Activated CD4-positive, alpha-beta T cell treated with anti-CD3 and anti-CD28 coated beads for 36 hours (primary cell): ENCODE data around the gene EGR1. TPM values are rescaled to one million over a fixed set of nuclear protein-coding genes. Genes with fewer than 3 reads are reported as not detected.
"Not testable (repeated sequence)": the region's sequence is repeated elsewhere in the genome, so short reads cannot be mapped to it uniquely, and the experiment has no call there.

Experiments
- ATAC-seq: fragments of 200-7000 bp; cut with Tn5 transposase; one replicate; pipeline ENCODE4 v1.10.0; 2021; ENCODE audit warnings: mild to moderate bottlenecking, moderate library complexity
- CTCF ChIA-PET: fragments of 350-600 bp; sonication (Branson Sonifier 250); formaldehyde crosslinking; loops from one replicate; lab custom pipeline; 2021; ENCODE audit warnings: antibody characterized with exemption; lab: Charles Lee
- POLR2A ChIA-PET: fragments of 350-600 bp; sonication (Branson Sonifier 250); formaldehyde crosslinking; loops from one replicate; lab custom pipeline; 2021; ENCODE audit warnings: antibody characterized with exemption, inconsistent platforms; lab: Charles Lee
- DNase-seq: peaks from one replicate; pipeline ENCODE4 v3.0.0-alpha.2; 2020
- H3K27ac Mint-ChIP-seq: one replicate; pipeline ENCODE4 v1.8.0; 2021; ENCODE audit warnings: mixed read lengths
- H3K27me3 Mint-ChIP-seq: one replicate; pipeline ENCODE4 v1.8.0; 2021; ENCODE audit warnings: mixed read lengths
- H3K36me3 Mint-ChIP-seq: one replicate; pipeline ENCODE4 v1.8.0; 2021; ENCODE audit warnings: low read depth, mixed read lengths
- H3K4me1 Mint-ChIP-seq: one replicate; pipeline ENCODE4 v1.8.0; 2021; ENCODE audit warnings: mixed read lengths
- H3K4me3 Mint-ChIP-seq: one replicate; pipeline ENCODE4 v1.8.0; 2021; ENCODE audit warnings: mild to moderate bottlenecking, moderate library complexity, mixed read lengths
- H3K9me3 Mint-ChIP-seq: one replicate; pipeline ENCODE4 v1.8.0; 2021; ENCODE audit warnings: low read depth, mixed read lengths
- intact Hi-C, 2 experiments: fragments of 100-400 bp; cut with DNase I in 1 of 2; cut with micrococcal nuclease in 1 of 2; formaldehyde crosslinking; loops; one replicate each; pipeline versions ENCODE4 v1.14.2 to v1.15.1; 2022 to 2024; cut with DNase I, micrococcal nuclease
- total RNA-seq, 2 experiments: library from RNA; stranded (reverse); gene quantifications; one replicate each; pipeline ENCODE4 v1.2.3, GENCODE V29; 2021

EGR1 gene
- total RNA-seq, 2 experiments from 2014 or later: 45.3 to 48.8 TPM

DNA sequence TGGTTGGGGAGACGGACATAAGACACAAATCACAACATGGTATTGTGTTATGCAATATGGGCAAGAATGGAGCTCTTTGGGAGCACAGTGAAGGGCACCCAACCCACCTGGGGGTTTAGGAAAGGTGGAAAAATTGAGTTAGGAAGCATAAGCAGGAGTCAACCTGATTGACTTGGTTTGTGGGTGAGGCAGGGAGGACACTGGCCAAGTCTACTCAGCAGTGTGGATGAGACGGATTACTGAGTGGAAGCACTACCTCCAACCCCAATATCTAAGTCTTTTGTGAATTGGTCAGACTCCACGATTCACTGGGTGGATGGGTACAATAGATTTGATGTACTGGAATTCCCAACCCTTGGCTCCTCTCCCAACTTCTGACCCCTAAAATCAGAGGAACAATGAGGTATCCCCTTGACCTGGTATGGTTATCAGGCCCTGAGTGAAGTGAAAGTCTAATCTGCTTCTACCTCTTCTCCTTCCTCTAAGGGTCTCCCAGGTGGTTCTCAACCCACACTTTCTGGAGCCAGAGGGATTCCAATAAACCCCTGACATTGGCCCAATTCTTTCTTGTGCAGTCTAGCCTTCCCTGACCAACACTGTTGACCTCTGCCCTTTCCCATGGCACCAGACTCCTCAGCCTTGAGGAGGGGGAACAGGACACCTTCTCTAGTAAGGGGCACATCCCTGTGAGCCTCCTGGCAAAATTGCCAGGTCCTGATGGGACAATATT is 5.2 kb downstream of the EGR1 start:
- intact Hi-C loops: no loop called here
- H3K27ac Mint-ChIP-seq: no peak overlapping the region
- H3K4me3 Mint-ChIP-seq: no peak overlapping the region
- ATAC-seq (no peak), DNase-seq (no peak)
- H3K9me3 Mint-ChIP-seq: no peaks in the 10 kb centered on the region
- ChIA-PET POLR2A (interaction anchor here (0.6 kb wide), 1 partner anchor 33 kb away, joined by 3 read pairs; no protein-coding TSS in a partner anchor), CTCF (interaction anchor here (1.1 to 1.5 kb wide), 3 partner anchors 20 to 31 kb away, joined by 3 read pairs; partner anchors contain the start of gene REEP2)
- H3K4me1 Mint-ChIP-seq: peaks cover 25% of the 10 kb centered on the region
- peaks cover 27% of the 10 kb centered on the region for H3K36me3 Mint-ChIP-seq
- no peaks in the 10 kb centered on the region for H3K27me3 Mint-ChIP-seq

GRCh38 chr5:138471052-138471361 is 5.7 kb downstream of the EGR1 start:
- Mint-ChIP-seq H3K4me1 (peaks cover 25% of the 10 kb centered on the region), H3K4me3 (no peak overlapping the region), H3K27me3 (no peaks in the 10 kb centered on the region), H3K27ac (no peak overlapping the region), H3K9me3 (no peaks in the 10 kb centered on the region), H3K36me3 (peaks cover 26% of the 10 kb centered on the region)
- DNase-seq: no peak
- CTCF ChIA-PET: interaction anchor here (1.1 to 1.5 kb wide), 3 partner anchors 19 to 32 kb away, joined by 3 read pairs; partner anchors contain the start of gene REEP2
- POLR2A ChIA-PET: interaction anchor here (0.6 kb wide), 1 partner anchor 32 kb away, joined by 3 read pairs; no protein-coding TSS in a partner anchor
- intact Hi-C loops: no loop called here
- ATAC-seq: no peak

- CTCF ChIA-PET: interaction anchor here (1.1 to 1.5 kb wide), 2 partner anchors 23 to 24 kb away, joined by 3 read pairs; no protein-coding TSS in a partner anchor
Observed at GRCh38 chr5:138472353-138472752, 7.1 kb downstream of the EGR1 start.

GRCh38 chr5:138473151-138473550 is 7.9 kb downstream of the EGR1 start:
- CTCF ChIA-PET: interaction anchor here (0.7 kb wide), 1 partner anchor 25 kb away, joined by 3 read pairs; no protein-coding TSS in a partner anchor
- H3K27ac Mint-ChIP-seq, H3K27me3 Mint-ChIP-seq, POLR2A ChIA-PET, H3K4me3 Mint-ChIP-seq, ATAC-seq, H3K4me1 Mint-ChIP-seq, DNase-seq, H3K9me3 Mint-ChIP-seq, intact Hi-C loops, H3K36me3 Mint-ChIP-seq: not testable (repeated sequence)

More at GRCh38 chr5:138472353-138472752, 7.1 kb downstream of the EGR1 start:
- intact Hi-C loops: no loop called here
- Mint-ChIP-seq H3K9me3 (no peaks in the 10 kb centered on the region), H3K27ac (no peak overlapping the region), H3K4me1 (peaks cover 15% of the 10 kb centered on the region), H3K36me3 (peaks cover 14% of the 10 kb centered on the region), H3K4me3 (no peak overlapping the region), H3K27me3 (no peaks in the 10 kb centered on the region)
- POLR2A ChIA-PET: no interaction called here
- ATAC-seq (no peak), DNase-seq (no peak)

- ChIA-PET CTCF (interaction anchor here (0.6 to 1.0 kb wide), 2 partner anchors 22 to 27 kb away, joined by 3 to 4 read pairs; no protein-coding TSS in a partner anchor), POLR2A (no interaction called here)
- H3K36me3 Mint-ChIP-seq: no peaks in the 10 kb centered on the region
- intact Hi-C loops: no loop called here
- no peak overlapping the region for H3K4me3 Mint-ChIP-seq
- DNase-seq (no peak), ATAC-seq (no peak)
- H3K4me1 Mint-ChIP-seq: no peaks in the 10 kb centered on the region
- no peak overlapping the region for H3K27ac Mint-ChIP-seq
- no peaks in the 10 kb centered on the region for H3K27me3 Mint-ChIP-seq
- no peaks in the 10 kb centered on the region for H3K9me3 Mint-ChIP-seq
Observed at GRCh38 chr5:138476918-138477317, 11.6 kb downstream of the EGR1 start.

GRCh38 chr5:138482638-138483037 is 17.4 kb downstream of the EGR1 start:
- ATAC-seq: no peak
- no peak for DNase-seq
- Mint-ChIP-seq H3K27me3 (peaks cover 2% of the 10 kb centered on the region), H3K4me3 (no peak overlapping the region), H3K9me3 (no peaks in the 10 kb centered on the region), H3K36me3 (no peaks in the 10 kb centered on the region), H3K4me1 (no peaks in the 10 kb centered on the region), H3K27ac (no peak overlapping the region)
- POLR2A ChIA-PET: no interaction called here
- CTCF ChIA-PET: no interaction called here
- intact Hi-C loops: no loop called here

GRCh38 chr5:138488481-138488945 is 23.2 kb downstream of the EGR1 start:
- Mint-ChIP-seq H3K27me3 (peaks cover 23% of the 10 kb centered on the region), H3K9me3 (no peaks in the 10 kb centered on the region), H3K27ac (no peak overlapping the region), H3K36me3 (no peaks in the 10 kb centered on the region), H3K4me3 (no peak overlapping the region), H3K4me1 (peaks cover 15% of the 10 kb centered on the region)
- no peak for DNase-seq
- ATAC-seq: no peak
- POLR2A ChIA-PET: no interaction called here
- CTCF ChIA-PET: no interaction called here
- intact Hi-C loops: no loop called here

GRCh38 chr5:138489683-138490061 is 24.4 kb downstream of the EGR1 start:
- CTCF ChIA-PET: interaction anchor here (1.2 to 1.5 kb wide), 2 partner anchors 12 to 40 kb away, joined by 4 read pairs; no protein-coding TSS in a partner anchor
- no peak overlapping the region for H3K27ac Mint-ChIP-seq
- DNase-seq: no peak
- ATAC-seq: no peak
- H3K4me1 Mint-ChIP-seq: peaks cover 15% of the 10 kb centered on the region
- peaks cover 21% of the 10 kb centered on the region for H3K27me3 Mint-ChIP-seq
- no peaks in the 10 kb centered on the region for H3K36me3 Mint-ChIP-seq
- intact Hi-C loops: no loop called here
- no peaks in the 10 kb centered on the region for H3K9me3 Mint-ChIP-seq
- POLR2A ChIA-PET: no interaction called here
- H3K4me3 Mint-ChIP-seq: no peak overlapping the region

- H3K4me3 Mint-ChIP-seq: peak overlapping the region; percentile 41
- H3K27me3 Mint-ChIP-seq: peaks cover 23% of the 10 kb centered on the region
- no peak overlapping the region for H3K27ac Mint-ChIP-seq
- H3K9me3 Mint-ChIP-seq: no peaks in the 10 kb centered on the region
- intact Hi-C loops: no loop called here
- peaks cover 15% of the 10 kb centered on the region for H3K4me1 Mint-ChIP-seq
- CTCF ChIA-PET: interaction anchor here (0.7 to 1.5 kb wide), 4 partner anchors 11 to 41 kb away, joined by 3 to 4 read pairs (median 4); no protein-coding TSS in a partner anchor
- no peaks in the 10 kb centered on the region for H3K36me3 Mint-ChIP-seq
- POLR2A ChIA-PET: interaction anchor here (0.6 kb wide), 1 partner anchor 28 kb away, joined by 3 read pairs; no protein-coding TSS in a partner anchor
- DNase-seq (no peak), ATAC-seq (no peak)
Observed at GRCh38 chr5:138490648-138491283, 25.5 kb downstream of the EGR1 start.

DNA sequence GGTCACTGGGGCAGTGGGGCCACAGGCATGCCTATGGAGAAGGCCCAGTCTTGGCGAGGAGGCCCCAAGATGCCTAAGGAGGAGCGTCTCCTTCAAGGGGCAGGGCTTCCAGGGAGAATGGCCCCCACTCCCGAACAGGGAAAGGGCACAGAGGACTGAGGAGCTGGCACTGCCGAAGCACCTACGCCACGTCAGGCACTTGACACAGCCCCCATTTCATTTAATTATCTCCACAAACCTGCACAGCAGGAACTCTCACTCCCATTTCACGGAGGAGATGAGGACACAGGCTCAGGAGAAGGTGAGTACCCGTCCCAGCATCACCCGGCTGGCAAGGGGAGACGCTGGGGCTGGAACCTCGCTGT is 26.0 kb downstream of the EGR1 start:
- no peak overlapping the region for H3K27ac Mint-ChIP-seq
- H3K36me3 Mint-ChIP-seq: no peaks in the 10 kb centered on the region
- H3K27me3 Mint-ChIP-seq: peaks cover 23% of the 10 kb centered on the region
- DNase-seq (no peak), ATAC-seq (no peak)
- intact Hi-C loops: no loop called here
- CTCF ChIA-PET: interaction anchor here (1.0 to 1.5 kb wide), 2 partner anchors 11 to 13 kb away, joined by 3 to 4 read pairs; no protein-coding TSS in a partner anchor
- peaks cover 15% of the 10 kb centered on the region for H3K4me1 Mint-ChIP-seq
- POLR2A ChIA-PET: no interaction called here
- H3K9me3 Mint-ChIP-seq: no peaks in the 10 kb centered on the region
- H3K4me3 Mint-ChIP-seq: peak overlapping the region; percentile 41
